Large intestine (tissue), 12 donors: ENCODE measurements around the gene SLC30A5. TPM values are rescaled to one million over a fixed set of nuclear protein-coding genes. Genes with fewer than 3 reads are reported as not detected.
"Not testable (repeated sequence)": the region's sequence is repeated elsewhere in the genome, so short reads cannot be mapped to it uniquely, and the experiment has no call there.

ENCODE experiments used
- DNase-seq, 2 donors: peaks; one replicate each; pipeline versions ENCODE4 v3.0.0 to v3.0.0-alpha.2; 2013
- H3K27ac ChIP-seq: one replicate; pipeline ENCODE4 v1.5.1; 2013; ENCODE audit warnings: low read length
- H3K27me3 ChIP-seq: 2 replicates; pipeline ENCODE4 v1.6.1; 2013; ENCODE audit warnings: low read length; ENCODE audit not compliant: control insufficient read depth, insufficient read depth
- H3K36me3 ChIP-seq: 2 replicates; pipeline ENCODE4 v1.6.1; 2013; ENCODE audit warnings: low read length; ENCODE audit not compliant: control insufficient read depth, insufficient read depth
- H3K4me1 ChIP-seq: one replicate; pipeline ENCODE4 v1.6.1; 2013; ENCODE audit warnings: low read length; ENCODE audit not compliant: control insufficient read depth, insufficient read depth
- H3K4me3 ChIP-seq: one replicate; pipeline ENCODE4 v1.5.1; 2013; ENCODE audit warnings: low read length
- H3K9me3 ChIP-seq: one replicate; pipeline ENCODE4 v1.6.1; 2013; ENCODE audit warnings: mild to moderate bottlenecking, low read depth, low read length, moderate library complexity; ENCODE audit not compliant: control insufficient read depth
- WGBS: methylation state at CpG from one replicate; pipeline ENCODE4 v1.1.5; 2013; ENCODE audit warnings: low lambda C conversion rate; ENCODE audit not compliant: insufficient coverage; 5-methylcytosine and 5-hydroxymethylcytosine counted together
- long read RNA-seq, 11 donors: transcript quantifications; one replicate each; lab custom pipeline, GENCODE V29; 2026
- polyA plus RNA-seq: library from polyadenylated mRNA; unstranded; fragments of 120-200 nt; gene quantifications from one replicate; pipeline ENCODE4 v1.2.1, GENCODE V29; 2013

The SLC30A5 gene
- 51.1 TPM for polyA plus RNA-seq
- long read RNA-seq, donor 1, full-length matches to known transcripts = 5 of 12 reads
- long read RNA-seq, donor 1, partial matches to known transcripts = 7 of 12 reads
- long read RNA-seq, donor 1, other reads (novel, unspliced or antisense) = 0 of 12 reads
- long read RNA-seq, donor 2, full-length matches to known transcripts = 16 of 16 reads
- long read RNA-seq, donor 2, partial matches to known transcripts = 0 of 16 reads
- long read RNA-seq, donor 2, other reads (novel, unspliced or antisense) = 0 of 16 reads
- long read RNA-seq, donor 3, full-length matches to known transcripts = 22 of 29 reads
- long read RNA-seq, donor 3, partial matches to known transcripts = 7 of 29 reads
- long read RNA-seq, donor 3, other reads (novel, unspliced or antisense) = 0 of 29 reads
- long read RNA-seq, donor 4, partial matches to known transcripts = 0 of 1 reads
- long read RNA-seq, donor 4, other reads (novel, unspliced or antisense) = 0 of 1 reads
- long read RNA-seq, donor 5, full-length matches to known transcripts = 9 of 14 reads
- long read RNA-seq, donor 5, partial matches to known transcripts = 5 of 14 reads
- long read RNA-seq, donor 5, other reads (novel, unspliced or antisense) = 0 of 14 reads
- long read RNA-seq, donor 6, full-length matches to known transcripts = 9 of 9 reads
- long read RNA-seq, donor 6, partial matches to known transcripts = 0 of 9 reads
- long read RNA-seq, donor 6, other reads (novel, unspliced or antisense) = 0 of 9 reads
- long read RNA-seq, donor 7, full-length matches to known transcripts = 2 of 2 reads
- long read RNA-seq, donor 7, partial matches to known transcripts = 0 of 2 reads
- long read RNA-seq, donor 7, other reads (novel, unspliced or antisense) = 0 of 2 reads
- long read RNA-seq, donor 8, full-length matches to known transcripts = 9 of 9 reads
- long read RNA-seq, donor 8, partial matches to known transcripts = 0 of 9 reads
- long read RNA-seq, donor 8, other reads (novel, unspliced or antisense) = 0 of 9 reads
- long read RNA-seq, donor 9, full-length matches to known transcripts = 9 of 15 reads
- long read RNA-seq, donor 9, partial matches to known transcripts = 6 of 15 reads
- long read RNA-seq, donor 9, other reads (novel, unspliced or antisense) = 0 of 15 reads
- long read RNA-seq, donor 10, full-length matches to known transcripts = 13 of 22 reads
- long read RNA-seq, donor 10, partial matches to known transcripts = 9 of 22 reads
- long read RNA-seq, donor 10, other reads (novel, unspliced or antisense) = 0 of 22 reads
- long read RNA-seq, donor 11, full-length matches to known transcripts = 15 of 22 reads
- long read RNA-seq, donor 11, partial matches to known transcripts = 7 of 22 reads
- long read RNA-seq, donor 11, other reads (novel, unspliced or antisense) = 0 of 22 reads

- Histone ChIP-seq H3K36me3 (peaks cover 9% of the 10 kb centered on the region), H3K9me3 (no peaks in the 10 kb centered on the region), H3K27ac (peak within 1 kb of the TSS; percentile 92), H3K27me3 (no peaks in the 10 kb centered on the region), H3K4me3 (peak within 1 kb of the TSS; percentile 76), H3K4me1 (no peaks in the 10 kb centered on the region)
- WGBS = no CpG with 5 or more reads among the region's 79 CpGs
- peak; percentile 99 to 100 for DNase-seq
Observed at GRCh38 chr5:69093771-69094482, at the start of gene SLC30A5. SLC30A5 (plus strand) TSS chr5:69094014; CDS start chr5:69094256, 242 bp downstream.

GRCh38 chr5:69045213-69045612, 48.6 kb upstream of the SLC30A5 start:
- WGBS = no CpG with 5 or more reads among the region's 6 CpGs
- H3K9me3 ChIP-seq, H3K27me3 ChIP-seq, H3K36me3 ChIP-seq, H3K4me1 ChIP-seq, DNase-seq, H3K27ac ChIP-seq, H3K4me3 ChIP-seq: not testable (repeated sequence)

GRCh38 chr5:69046375-69046957, 47.3 kb upstream of the SLC30A5 start:
- WGBS = 83% methylated on average over 2 of the region's 8 CpGs
- peaks cover 4% of the 10 kb centered on the region for H3K4me1 ChIP-seq
- no peaks in the 10 kb centered on the region for H3K9me3 ChIP-seq
- H3K4me3 ChIP-seq = no peak overlapping the region
- no peaks in the 10 kb centered on the region for H3K27me3 ChIP-seq
- H3K36me3 ChIP-seq = no peaks in the 10 kb centered on the region
- peak; percentile 33 to 58 for DNase-seq
- H3K27ac ChIP-seq = no peak overlapping the region

GRCh38 chr5:69048230-69048629, 45.6 kb upstream of the SLC30A5 start:
- no peaks in the 10 kb centered on the region for H3K9me3 ChIP-seq
- H3K4me3 ChIP-seq = no peak overlapping the region
- WGBS = no CpG with 5 or more reads among the region's 3 CpGs
- H3K36me3 ChIP-seq = no peaks in the 10 kb centered on the region
- H3K27me3 ChIP-seq = no peaks in the 10 kb centered on the region
- DNase-seq = no peak
- no peak overlapping the region for H3K27ac ChIP-seq
- peaks cover 4% of the 10 kb centered on the region for H3K4me1 ChIP-seq

- Histone ChIP-seq H3K27me3 (no peaks in the 10 kb centered on the region), H3K27ac (peak overlapping the region; percentile 46), H3K9me3 (no peaks in the 10 kb centered on the region), H3K4me3 (no peak overlapping the region), H3K4me1 (peaks cover 4% of the 10 kb centered on the region), H3K36me3 (no peaks in the 10 kb centered on the region)
- DNase-seq = peak; percentile 50 to 81
- WGBS = no CpG with 5 or more reads among the region's 1 CpG
Observed at GRCh38 chr5:69049151-69049550, 44.7 kb upstream of the SLC30A5 start.

GRCh38 chr5:69049796-69050195, 44.0 kb upstream of the SLC30A5 start:
- 67% methylated on average over 1 of the region's 2 CpGs for WGBS
- Histone ChIP-seq H3K4me1 (peaks cover 4% of the 10 kb centered on the region), H3K36me3 (no peaks in the 10 kb centered on the region), H3K27me3 (no peaks in the 10 kb centered on the region), H3K27ac (no peak overlapping the region), H3K9me3 (no peaks in the 10 kb centered on the region), H3K4me3 (no peak overlapping the region)
- DNase-seq = no peak

GRCh38 chr5:69050214-69050613, 43.6 kb upstream of the SLC30A5 start:
- Histone ChIP-seq H3K4me1 (peaks cover 4% of the 10 kb centered on the region), H3K36me3 (no peaks in the 10 kb centered on the region), H3K9me3 (no peaks in the 10 kb centered on the region), H3K4me3 (no peak overlapping the region), H3K27me3 (no peaks in the 10 kb centered on the region), H3K27ac (no peak overlapping the region)
- no CpG with 5 or more reads among the region's 3 CpGs for WGBS
- DNase-seq = no peak

GRCh38 chr5:69052181-69052580, 41.6 kb upstream of the SLC30A5 start:
- H3K4me1 ChIP-seq = no peaks in the 10 kb centered on the region
- no peak overlapping the region for H3K27ac ChIP-seq
- no peak overlapping the region for H3K4me3 ChIP-seq
- no peaks in the 10 kb centered on the region for H3K9me3 ChIP-seq
- no peaks in the 10 kb centered on the region for H3K36me3 ChIP-seq
- H3K27me3 ChIP-seq = no peaks in the 10 kb centered on the region
- no peak for DNase-seq
- no CpG with 5 or more reads among the region's 6 CpGs for whole genome bisulfite sequencing
